AG10803 (cell line): ENCODE results near the gene GHR.

Experiments
- DNase-seq: peaks from one replicate; pipeline ENCODE4 v3.0.0; 2010; ENCODE audit warnings: low read depth
- H3K4me3 ChIP-seq: 2 replicates; pipeline ENCODE4 v1.5.1; 2011; ENCODE audit warnings: mild to moderate bottlenecking, low read length, control low read depth
- CTCF ChIP-seq: conservative IDR thresholded peaks from 2 replicates; pipeline ENCODE4 v1.5.1; 2011; ENCODE audit warnings: mild to moderate bottlenecking, low read length, control low read depth, inconsistent platforms

Gene GHR

GRCh38 chr5:42542106-42542505 lies 118.9 kb downstream of the GHR start:
- DNase-seq, result no peak
- H3K4me3 ChIP-seq, result no peak overlapping the region
- TF ChIP-seq CTCF, result no peak

- TF ChIP-seq CTCF, result no peak
- DNase-seq, result no peak
- no peak overlapping the region for H3K4me3 ChIP-seq
These were observed 120.5 kb downstream of the GHR start for GRCh38 chr5:42543774-42544173.

GRCh38 chr5:42545038-42545437 lies 121.8 kb downstream of the GHR start:
- no peak overlapping the region for H3K4me3 ChIP-seq
- no peak for TF ChIP-seq CTCF
- no peak for DNase-seq

GRCh38 chr5:42547141-42547540 lies 123.9 kb downstream of the GHR start:
- TF ChIP-seq CTCF, result no peak
- DNase-seq, result peak; percentile 24
- H3K4me3 ChIP-seq, result no peak overlapping the region

- DNase-seq, result no peak
- H3K4me3 ChIP-seq, result no peak overlapping the region
- no peak for TF ChIP-seq CTCF
These were observed 124.7 kb downstream of the GHR start for GRCh38 chr5:42547894-42548293.

GRCh38 chr5:42552597-42552996 lies 129.4 kb downstream of the GHR start:
- no peak for TF ChIP-seq CTCF
- no peak for DNase-seq
- no peak overlapping the region for H3K4me3 ChIP-seq

GRCh38 chr5:42553461-42553860 lies 130.2 kb downstream of the GHR start:
- no peak for TF ChIP-seq CTCF
- no peak for DNase-seq

More at GRCh38 chr5:42553461-42553860, 130.2 kb downstream of the GHR start:
- H3K4me3 ChIP-seq, result no peak overlapping the region
